K562 (cell line): ENCODE measurements around the gene CNPY4. TPM values are rescaled to one million over a fixed set of nuclear protein-coding genes. Genes with fewer than 3 reads are reported as not detected.
A peak's percentile ranks its signal among the peaks of the same experiment; 100 is the strongest.

Experiments used
- ARID1B ChIP-seq: fragments of 450-650 bp; IDR thresholded peaks from 2 replicates; pipeline ENCODE4 v1.6.1; 2016; ENCODE audit warnings: antibody characterized with exemption, mild to moderate bottlenecking, inconsistent platforms
- BRD9 ChIP-seq: fragments of 450-650 bp; IDR thresholded peaks from 2 replicates; pipeline ENCODE4 v1.6.1; 2018; ENCODE audit warnings: low read depth; ENCODE audit not compliant: partially characterized antibody
- CBFB ChIP-seq: sonication (generic); formaldehyde crosslinking; IDR thresholded peaks from 2 replicates; pipeline ENCODE4 v1.4.0; 2020; ENCODE audit warnings: mild to moderate bottlenecking, missing genetic modification reagents
- DMBX1 ChIP-seq: fragments of 250-450 bp; sonication (Bioruptor Pico); IDR thresholded peaks from 2 replicates; pipeline ENCODE4 v1.8.0; 2022; ENCODE audit warnings: inconsistent platforms, mild to moderate bottlenecking, moderate library complexity, borderline replicate concordance
- E2F1 ChIP-seq: sonication (generic); formaldehyde crosslinking; IDR thresholded peaks from 2 replicates; pipeline ENCODE4 v1.8.1; 2023; ENCODE audit warnings: mild to moderate bottlenecking, missing genetic modification reagents, moderate library complexity
- FOS ChIP-seq: IDR thresholded peaks from 3 replicates; pipeline ENCODE4 v1.6.1; 2011; ENCODE audit not compliant: insufficient read length; ENCODE audit errors: extremely low read depth
- HLTF ChIP-seq: fragments of 450-650 bp; IDR thresholded peaks from 2 replicates; pipeline ENCODE4 v1.6.1; 2016
- HMG20A ChIP-seq: fragments of 450-650 bp; formaldehyde crosslinking; conservative IDR thresholded peaks from 2 replicates; pipeline ENCODE4 v1.4.0; 2020; ENCODE audit warnings: mild to moderate bottlenecking, mixed read lengths
- HNRNPL ChIP-seq: fragments of 200-400 bp; formaldehyde crosslinking; IDR thresholded peaks from 2 replicates; pipeline ENCODE4 v1.6.1; 2017; ENCODE audit warnings: low read depth, mild to moderate bottlenecking, low read length
- MAFG ChIP-seq: fragments of 450-650 bp; conservative IDR thresholded peaks from 2 replicates; pipeline ENCODE4 v1.6.1; 2016; ENCODE audit warnings: missing genetic modification characterization, missing compliant biosample characterization
- MCM2 ChIP-seq: fragments of 450-650 bp; IDR thresholded peaks from 2 replicates; pipeline ENCODE4 v1.6.1; 2017; ENCODE audit warnings: low read depth, mild to moderate bottlenecking
- RBM15 ChIP-seq: fragments of 200-400 bp; formaldehyde crosslinking; IDR thresholded peaks from 2 replicates; pipeline ENCODE4 v1.6.1; 2018; ENCODE audit warnings: mild to moderate bottlenecking, low read length, moderate library complexity; ENCODE audit not compliant: insufficient read depth
- REST ChIP-seq, 2 experiments: fragments of 450-650 bp; formaldehyde crosslinking in 1 of 2; IDR thresholded peaks; 2 replicates each; pipeline versions ENCODE4 v1.4.0 to v1.6.1; 2014 to 2020; ENCODE audit warnings: mild to moderate bottlenecking in 2 of 2, borderline replicate concordance in 1 of 2, low read depth in 1 of 2
- RUNX1 ChIP-seq: sonication (generic); IDR thresholded peaks from 2 replicates; pipeline ENCODE4 v1.6.1; 2016; ENCODE audit warnings: antibody characterized with exemption, low read depth
- ZNF140 ChIP-seq: fragments of 250-450 bp; sonication (Bioruptor Pico); IDR thresholded peaks from 2 replicates; pipeline ENCODE4 v1.8.0; 2021; ENCODE audit warnings: moderate library complexity, mild to moderate bottlenecking, inconsistent platforms
- ZNF280B ChIP-seq: fragments of 250-450 bp; sonication (Bioruptor Pico); IDR thresholded peaks from 2 replicates; pipeline ENCODE4 v1.5.1; 2021; ENCODE audit warnings: mild to moderate bottlenecking
- ZNF507 ChIP-seq: conservative IDR thresholded peaks from 2 replicates; pipeline ENCODE4 v1.6.1; 2017; ENCODE audit warnings: missing genetic modification characterization, missing compliant biosample characterization
- polyA plus RNA-seq, 8 experiments: library from polyadenylated mRNA; depleted of rRNA in 4 of 8; stranded (reverse) in 5 of 8; unstranded in 3 of 8; fragments of >200 nt; fragmentation: Nextera tagmentation in 2 of 8; fragmentation: Illumina TruSeq in 1 of 8; extraction: Ambion mirVana in 2 of 8; extraction: Trizol in 1 of 8; gene quantifications; 2 replicates each; pipeline versions ENCODE4 v1.2.1 to v1.2.3, GENCODE V29; 2011 to 2014; ENCODE audit warnings: inconsistent platforms in 1 of 8, missing spikeins in 1 of 8
- total RNA-seq, 7 experiments: library from RNA; depleted of rRNA in 6 of 7; stranded (reverse); fragments of >200 nt in 6 of 7; fragmentation: Illumina TruSeq in 2 of 7; extraction: Trizol in 2 of 7; gene quantifications; 2 replicates each; pipeline versions ENCODE4 v1.2.1 to v1.2.3, GENCODE V29; 2011 to 2021; ENCODE audit warnings: low replicate concordance in 1 of 7

The CNPY4 gene
- total and polyA plus RNA-seq, 9 of the 15 experiments (the other 6 are each of a cell fraction or from before 2014, with no cell fraction given): 1.9 to 11.2 (median 7.0) TPM

- no peak for TF ChIP-seq REST (IDR thresholded peaks at IDR 0.05; ENCODE audit: borderline replicate concordance)
- no peak for TF ChIP-seq REST (CRISPR knock-in tag; IDR thresholded peaks at IDR 0.05; ENCODE audit: low read depth)
- peak; percentile 12; the same call in 1 of the 2 replicates for TF ChIP-seq HNRNPL
- no peak for TF ChIP-seq MAFG (tag)
- TF ChIP-seq MCM2: no peak
- peak; percentile 53 for TF ChIP-seq ARID1B
- no peak for TF ChIP-seq BRD9
- no peak for TF ChIP-seq RUNX1
- TF ChIP-seq ZNF140 (CRISPR knock-in tag): no peak
- no peak for TF ChIP-seq ZNF507 (tag)
- TF ChIP-seq HMG20A (CRISPR knock-in tag): no peak
- TF ChIP-seq E2F1 (CRISPR knock-in tag): 0 out of 2 replicates have a peak, but pooled peaks have one; percentile 9
- TF ChIP-seq FOS: no peak
- TF ChIP-seq HLTF: no peak
- no peak for TF ChIP-seq ZNF280B
- TF ChIP-seq RBM15: peak; percentile 77; the same call in 1 of the 2 replicates
- 0 out of 2 replicates have a peak, but pooled peaks have one; percentile 45 for TF ChIP-seq CBFB (CRISPR knock-in tag)
- 0 out of 2 replicates have a peak, but pooled peaks have one; percentile 31 for TF ChIP-seq DMBX1 (CRISPR knock-in tag)
Observed at GRCh38 chr7:100126931-100127865, 7.8 kb downstream of the CNPY4 start, which contains the start of gene MBLAC1 (continued).
